GM19438 (cell line): ENCODE results near the gene MCMBP.
"Not testable (repeated sequence)": the region's sequence is repeated elsewhere in the genome, so short reads cannot be mapped to it uniquely, and the experiment has no call there.

Experiments used
- ATAC-seq: cut with Tn5 transposase; IDR thresholded peaks from one replicate; pipeline ENCODE4 v1.9.1; 2021; ENCODE audit warnings: low read depth; ENCODE audit not compliant: unreplicated experiment

The MCMBP gene

DNA sequence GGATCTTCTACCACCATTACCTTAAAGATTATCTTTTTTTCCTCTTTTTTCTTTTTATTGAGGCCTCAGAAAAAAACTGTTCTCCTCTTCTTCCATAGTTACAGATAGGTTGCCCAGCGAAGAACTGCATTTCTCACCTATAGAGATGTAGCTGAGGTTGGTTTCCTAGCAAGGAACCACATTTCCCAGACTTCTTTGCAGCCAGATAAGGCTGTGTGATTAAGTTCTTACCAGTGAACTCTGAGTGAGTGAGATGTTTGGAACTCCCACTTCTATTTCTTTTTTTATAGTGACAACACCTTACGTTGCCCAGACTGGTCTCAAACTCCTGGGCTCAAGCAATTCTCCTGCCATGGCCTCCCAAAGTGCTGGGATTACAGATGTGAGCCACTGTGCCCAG, 5.9 kb upstream of the MCMBP start:
- no peak for ATAC-seq

GRCh38 chr10:119872860-119873681, 428 bp upstream of the MCMBP start:
- peak; percentile 80 for ATAC-seq

GRCh38 chr10:119871881-119872609, 598 bp downstream of the MCMBP start:
- ATAC-seq = peak; percentile 36

DNA sequence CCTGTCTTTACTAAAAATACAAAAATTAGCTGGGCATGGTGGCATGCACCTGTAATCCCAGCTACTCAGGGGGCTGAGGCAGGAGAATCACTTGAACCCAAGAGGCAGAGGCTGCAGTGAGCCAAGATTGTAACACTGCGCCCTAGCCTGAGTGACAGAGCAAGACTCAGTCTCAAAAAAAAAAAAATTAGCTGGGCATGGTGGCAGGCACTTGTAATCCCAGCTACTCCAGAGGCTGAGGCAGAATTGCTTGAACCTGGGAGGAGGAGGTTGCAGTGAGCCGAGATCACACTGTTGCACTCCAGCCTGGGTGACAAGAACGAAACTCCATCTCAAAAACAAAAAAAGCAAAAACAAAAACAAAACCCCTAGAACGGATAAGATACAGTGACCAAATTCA, 3.2 kb downstream of the MCMBP start:
- ATAC-seq = not testable (repeated sequence)

DNA sequence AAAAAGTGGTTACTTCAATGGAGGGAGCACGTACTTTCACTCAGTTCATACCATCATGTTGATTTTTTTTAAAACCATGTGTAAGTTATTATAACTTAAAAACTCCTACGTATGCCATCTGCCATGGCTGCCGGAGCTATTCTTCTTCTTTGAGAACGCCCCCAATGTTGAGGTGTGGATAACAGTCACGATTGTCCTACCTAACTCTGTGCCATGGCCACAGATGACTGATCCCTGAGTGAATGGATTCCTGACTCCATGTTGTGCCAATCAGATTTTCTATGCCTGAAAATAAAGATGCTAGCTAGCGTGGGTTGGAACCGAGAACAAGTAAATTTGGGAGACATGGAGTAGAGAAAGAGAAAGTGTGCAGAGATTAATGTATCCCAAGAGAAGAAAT, 5.3 kb downstream of the MCMBP start:
- no peak for ATAC-seq

GRCh38 chr10:119865699-119866240, 6.9 kb downstream of the MCMBP start:
- no peak for ATAC-seq

GRCh38 chr10:119863951-119864565, 8.6 kb downstream of the MCMBP start:
- no peak for ATAC-seq

GRCh38 chr10:119862524-119862923, 10.1 kb downstream of the MCMBP start:
- no peak for ATAC-seq

DNA sequence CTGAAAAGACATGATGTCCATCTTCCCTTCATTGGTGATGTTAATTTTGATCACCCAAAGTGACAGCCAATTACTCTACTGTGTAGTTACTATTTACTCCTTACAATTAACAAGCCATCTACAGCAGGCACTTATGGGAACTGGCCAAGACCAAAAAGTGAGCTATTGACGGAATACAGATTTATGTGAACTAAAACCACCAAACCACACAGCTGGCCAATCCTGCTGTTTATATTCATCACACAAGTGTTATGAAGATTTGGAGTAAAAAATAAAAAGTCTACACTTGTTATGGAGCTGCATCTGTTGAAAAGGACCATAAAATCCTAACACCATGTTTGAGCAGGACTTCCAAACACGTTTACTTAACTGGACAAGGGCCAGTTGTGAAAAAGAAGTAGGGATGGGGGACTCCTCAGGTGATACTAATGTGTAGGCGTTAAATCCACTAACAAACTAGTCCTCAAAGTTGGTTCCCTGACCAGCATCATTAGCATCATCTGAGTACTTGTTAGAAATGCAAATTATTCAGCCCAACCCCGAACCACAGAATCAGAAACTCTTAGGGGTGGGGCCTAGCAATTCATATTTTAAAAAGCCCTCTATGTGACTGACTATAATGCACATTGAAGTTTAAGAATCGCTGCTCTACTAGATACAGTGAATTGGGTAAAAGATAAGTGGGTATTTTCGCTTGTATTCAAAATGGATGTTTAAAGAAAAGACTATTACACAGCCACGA, 11.6 kb downstream of the MCMBP start:
- peak; percentile 54 for ATAC-seq

- ATAC-seq = no peak
These were observed 13.0 kb downstream of the MCMBP start for GRCh38 chr10:119859420-119860258.

DNA sequence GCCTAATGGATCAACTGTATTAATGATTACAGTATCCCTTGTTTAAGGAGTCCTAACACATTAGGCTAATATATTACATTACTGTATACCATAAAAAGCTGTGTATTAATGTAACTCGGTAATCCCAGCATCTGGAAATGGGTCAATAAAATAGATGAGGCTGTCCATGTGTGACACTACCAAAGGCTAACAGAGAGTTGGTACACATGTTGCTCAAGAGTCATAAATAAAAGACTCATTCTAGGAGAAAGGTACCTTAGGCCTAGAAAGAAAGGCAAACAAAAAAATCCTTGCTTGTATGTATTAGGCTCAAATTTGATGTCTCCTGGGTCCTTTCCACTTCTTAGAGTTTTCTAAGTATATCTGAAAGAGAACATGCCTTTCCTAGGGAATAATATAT, 14.6 kb downstream of the MCMBP start:
- no peak for ATAC-seq

- no peak for ATAC-seq
These were observed 19.1 kb downstream of the MCMBP start for GRCh38 chr10:119853574-119853973.

DNA sequence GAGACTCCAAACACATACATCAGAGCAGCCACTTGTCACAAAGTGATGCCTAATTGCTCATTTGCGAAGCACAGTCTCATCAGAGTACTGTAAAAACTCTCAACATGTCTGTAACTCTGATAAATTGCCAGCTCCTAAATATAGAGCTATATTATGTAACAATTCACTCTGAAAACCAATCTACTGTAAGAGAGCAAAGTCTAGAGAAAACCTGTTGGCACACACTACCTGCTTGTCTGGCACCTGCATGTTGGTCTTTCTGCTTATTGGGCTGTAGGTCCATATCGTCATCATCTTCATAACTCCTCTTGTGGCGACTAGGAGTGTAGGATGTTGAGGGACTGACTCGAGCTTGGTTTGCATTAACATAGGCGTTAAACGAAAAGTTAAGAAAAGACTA, 19.8 kb downstream of the MCMBP start:
- ATAC-seq = no peak

GRCh38 chr10:119852277-119852676, 20.4 kb downstream of the MCMBP start:
- ATAC-seq = no peak

GRCh38 chr10:119849944-119850343, 22.7 kb downstream of the MCMBP start:
- ATAC-seq = no peak

GRCh38 chr10:119849031-119849789, 23.4 kb downstream of the MCMBP start:
- ATAC-seq = no peak

DNA sequence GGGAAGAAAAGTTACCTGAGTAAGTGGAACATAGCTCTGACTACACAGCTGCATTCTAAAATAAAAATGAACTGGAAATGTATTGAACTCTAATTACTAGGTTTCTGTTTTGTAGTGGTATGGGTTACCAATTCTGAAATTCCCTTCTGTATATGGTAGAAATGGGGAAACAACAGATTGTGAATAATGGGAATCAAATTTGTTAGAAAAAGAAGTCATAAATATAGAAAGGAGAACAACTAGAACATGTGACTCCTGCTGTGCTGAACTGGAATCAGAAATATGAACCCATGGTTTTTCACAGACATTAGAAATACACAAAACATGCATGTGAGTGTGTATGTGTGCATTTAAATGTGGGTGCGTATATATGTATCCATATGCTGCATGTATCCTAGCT, 27.0 kb downstream of the MCMBP start:
- no peak for ATAC-seq

DNA sequence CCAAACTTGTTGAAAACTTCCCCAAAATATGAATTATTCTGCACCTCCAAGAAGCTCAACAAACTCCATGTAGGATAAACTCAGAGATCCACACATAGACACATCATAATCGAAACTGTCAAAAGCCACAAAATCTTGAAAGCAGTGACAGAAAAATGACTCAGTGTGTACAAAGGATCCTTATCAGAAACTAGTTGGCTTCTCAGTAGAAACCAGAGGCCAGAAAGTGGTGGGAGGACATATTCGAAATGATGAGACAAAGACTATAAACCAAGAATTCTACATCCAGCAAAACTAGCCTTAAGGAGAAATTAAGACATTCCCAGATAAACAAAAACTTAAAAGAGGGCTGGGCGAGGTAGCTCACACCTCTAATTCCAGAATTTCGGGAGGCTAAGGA, 38.5 kb downstream of the MCMBP start:
- no peak for ATAC-seq

- no peak for ATAC-seq
These were observed 39.7 kb downstream of the MCMBP start for GRCh38 chr10:119832951-119833350.
